Spinal cord (tissue), 10 donors: ENCODE data around the gene VPS72. TPM values are rescaled to one million over a fixed set of nuclear protein-coding genes. Genes with fewer than 3 reads are reported as not detected.
"Not testable (repeated sequence)": the region's sequence is repeated elsewhere in the genome, so short reads cannot be mapped to it uniquely, and the experiment has no call there.

Experiments used
- DNase-seq, 6 donors: peaks; one replicate each; pipeline versions ENCODE4 v3.0.0 to v3.0.0-alpha.2; 2013 to 2015; ENCODE audit warnings: low spot score in 6 of 6, low read depth in 4 of 6
- H3K27ac ChIP-seq: one replicate; pipeline ENCODE4 v1.5.1; 2013; ENCODE audit warnings: low read depth, low read length, control low read depth
- H3K27me3 ChIP-seq: one replicate; pipeline ENCODE4 v1.6.1; 2013; ENCODE audit warnings: low read length; ENCODE audit not compliant: control insufficient read depth, insufficient read depth
- H3K36me3 ChIP-seq: one replicate; pipeline ENCODE4 v1.6.1; 2013; ENCODE audit warnings: low read length; ENCODE audit not compliant: control insufficient read depth, insufficient read depth
- H3K4me1 ChIP-seq: one replicate; pipeline ENCODE4 v1.6.1; 2013; ENCODE audit warnings: low read length; ENCODE audit not compliant: control insufficient read depth, insufficient read depth
- H3K4me3 ChIP-seq: one replicate; pipeline ENCODE4 v1.5.1; 2013; ENCODE audit warnings: low read depth, low read length, control low read depth
- H3K9me3 ChIP-seq: one replicate; pipeline ENCODE4 v1.6.1; 2013; ENCODE audit warnings: low read length; ENCODE audit not compliant: control insufficient read depth, insufficient read depth
- WGBS: methylation state at CpG from one replicate; pipeline ENCODE4 v1.1.5; 2013; ENCODE audit warnings: missing lambda C conversion rate; ENCODE audit not compliant: insufficient coverage; 5-methylcytosine and 5-hydroxymethylcytosine counted together
- polyA plus RNA-seq, 2 donors: library from polyadenylated mRNA; unstranded; fragments of 120-200 nt; gene quantifications; one replicate each; pipeline ENCODE4 v1.2.1, GENCODE V29; 2013; ENCODE audit not compliant: insufficient read length in 2 of 2
- total RNA-seq, 2 donors: library from RNA; depleted of rRNA in 1 of 2; stranded (reverse); fragments of 120-200 nt in 1 of 2; fragments of >200 nt in 1 of 2; gene quantifications; one replicate each; pipeline versions ENCODE4 v1.2.3 to v1.2.4, GENCODE V29; 2013 to 2014
- donor health status: healthy.

The VPS72 gene
- total and polyA plus RNA-seq, 4 donors, result 38.6 to 93.0 (median 79.7) TPM

GRCh38 chr1:151192047-151192446 is 2.0 kb upstream of the VPS72 start:
- peaks cover 17% of the 10 kb centered on the region for H3K4me1 ChIP-seq

GRCh38 chr1:151188667-151189066 is 1.3 kb downstream of the VPS72 start:
- H3K4me3 ChIP-seq, result peak overlapping the region; percentile 97
- not testable (repeated sequence) for H3K27me3 ChIP-seq, H3K27ac ChIP-seq, H3K9me3 ChIP-seq, DNase-seq
- H3K4me1 ChIP-seq, result peaks cover 15% of the 10 kb centered on the region
- no CpG with 5 or more reads among the region's 8 CpGs for WGBS
- peaks cover 22% of the 10 kb centered on the region for H3K36me3 ChIP-seq

More at GRCh38 chr1:151192047-151192446, 2.0 kb upstream of the VPS72 start:
- WGBS, result 100% methylated on average over 1 of the region's 7 CpGs
- Histone ChIP-seq H3K36me3 (no peaks in the 10 kb centered on the region), H3K9me3 (no peaks in the 10 kb centered on the region), H3K27me3 (no peaks in the 10 kb centered on the region), H3K4me3 (no peak overlapping the region), H3K27ac (no peak overlapping the region)
- DNase-seq, result no peak

- WGBS, result no CpG with 5 or more reads among the region's 1 CpG
- Histone ChIP-seq H3K4me1 (peaks cover 15% of the 10 kb centered on the region), H3K27me3 (no peaks in the 10 kb centered on the region), H3K4me3 (no peak overlapping the region), H3K9me3 (no peaks in the 10 kb centered on the region), H3K36me3 (peaks cover 37% of the 10 kb centered on the region), H3K27ac (no peak overlapping the region)
- no peak for DNase-seq
Observed at GRCh38 chr1:151187205-151187604, 2.8 kb downstream of the VPS72 start.

- H3K27ac ChIP-seq, result no peak overlapping the region
- no peaks in the 10 kb centered on the region for H3K9me3 ChIP-seq
- 89% methylated on average over 5 of the region's 10 CpGs for WGBS
- H3K27me3 ChIP-seq, result no peaks in the 10 kb centered on the region
- peaks cover 10% of the 10 kb centered on the region for H3K4me1 ChIP-seq
- DNase-seq, result no peak
- H3K4me3 ChIP-seq, result no peak overlapping the region
- peaks cover 65% of the 10 kb centered on the region for H3K36me3 ChIP-seq
Observed at GRCh38 chr1:151184211-151184610, 5.8 kb downstream of the VPS72 start.

- Histone ChIP-seq H3K36me3 (peaks cover 70% of the 10 kb centered on the region), H3K9me3 (no peaks in the 10 kb centered on the region), H3K27me3 (no peaks in the 10 kb centered on the region), H3K4me1 (peaks cover 16% of the 10 kb centered on the region), H3K4me3 (no peak overlapping the region), H3K27ac (no peak overlapping the region)
- no peak for DNase-seq
- WGBS, result 95% methylated on average over 17 of the region's 17 CpGs
Observed at GRCh38 chr1:151176514-151177045, 13.4 kb downstream of the VPS72 start.

- Histone ChIP-seq H3K27me3 (no peaks in the 10 kb centered on the region), H3K36me3 (peaks cover 65% of the 10 kb centered on the region), H3K27ac (peak within 1 kb of the TSS; percentile 64), H3K9me3 (no peaks in the 10 kb centered on the region), H3K4me1 (peaks cover 16% of the 10 kb centered on the region), H3K4me3 (no peak within 1 kb of the TSS)
- DNase-seq, result peak in 1 of 6 donors; percentile 15
- WGBS, result 73% methylated on average over 1 of the region's 4 CpGs
Observed at GRCh38 chr1:151175863-151176262, 14.1 kb downstream of the VPS72 start, which contains the start of gene TMOD4. Gene TMOD4 (minus strand): TSS chr1:151175981. CDS start chr1:151174875, 1,106 bp downstream.

- Histone ChIP-seq H3K4me3 (no peak overlapping the region), H3K36me3 (peaks cover 63% of the 10 kb centered on the region)
Observed at GRCh38 chr1:151175041-151175741, 14.8 kb downstream of the VPS72 start.

GRCh38 chr1:151171190-151171589 is 18.8 kb downstream of the VPS72 start:
- peaks cover 51% of the 10 kb centered on the region for H3K36me3 ChIP-seq
- H3K4me1 ChIP-seq, result peaks cover 27% of the 10 kb centered on the region
- WGBS, result 80% methylated on average over 2 of the region's 5 CpGs
- H3K27me3 ChIP-seq, result no peaks in the 10 kb centered on the region
- H3K9me3 ChIP-seq, result no peaks in the 10 kb centered on the region
- no peak overlapping the region for H3K27ac ChIP-seq
- DNase-seq, result no peak
- no peak overlapping the region for H3K4me3 ChIP-seq

More at GRCh38 chr1:151175041-151175741, 14.8 kb downstream of the VPS72 start:
- WGBS, result 38% methylated on average over 1 of the region's 6 CpGs
- no peaks in the 10 kb centered on the region for H3K27me3 ChIP-seq
- peak in 4 of 6 donors; percentile 55 to 90 (median 69) for DNase-seq
- no peaks in the 10 kb centered on the region for H3K9me3 ChIP-seq
- H3K27ac ChIP-seq, result peak overlapping the region; percentile 64
- peaks cover 16% of the 10 kb centered on the region for H3K4me1 ChIP-seq

- WGBS, result 86% methylated on average over 1 of the region's 6 CpGs
- no peaks in the 10 kb centered on the region for H3K9me3 ChIP-seq
- H3K4me3 ChIP-seq, result no peak overlapping the region
- no peaks in the 10 kb centered on the region for H3K27me3 ChIP-seq
- H3K36me3 ChIP-seq, result peaks cover 35% of the 10 kb centered on the region
- peaks cover 20% of the 10 kb centered on the region for H3K4me1 ChIP-seq
- no peak overlapping the region for H3K27ac ChIP-seq
- DNase-seq, result no peak
Observed at GRCh38 chr1:151167116-151167515, 22.9 kb downstream of the VPS72 start.

GRCh38 chr1:151166505-151166956 is 23.5 kb downstream of the VPS72 start:
- DNase-seq, result no peak
- Histone ChIP-seq H3K4me3 (peak overlapping the region; percentile 88), H3K27me3 (no peaks in the 10 kb centered on the region), H3K36me3 (peaks cover 38% of the 10 kb centered on the region), H3K27ac (peak overlapping the region; percentile 97), H3K9me3 (no peaks in the 10 kb centered on the region), H3K4me1 (peaks cover 20% of the 10 kb centered on the region)
- WGBS, result 6% methylated on average over 13 of the region's 15 CpGs
